Coronary artery (tissue), 2 donors: Measurements from ENCODE around the gene TMEM273.

ENCODE experiments used
- DNase-seq: peaks from one replicate; pipeline ENCODE4 v3.0.0-alpha.2; 2017; ENCODE audit warnings: low spot score
- H3K27ac ChIP-seq, 2 donors: fragments of 200-600 bp; sonication (generic); one replicate each; pipeline ENCODE4 v1.5.1; 2016 to 2019
- H3K4me3 ChIP-seq: fragments of 200-600 bp; sonication (generic); 2 replicates; pipeline ENCODE4 v1.5.1; 2016; ENCODE audit warnings: mild to moderate bottlenecking, moderate library complexity
- CTCF ChIP-seq: fragments of 200-600 bp; sonication (generic); IDR thresholded peaks from one replicate; pipeline ENCODE4 v1.5.1; 2019; ENCODE audit warnings: antibody characterized with exemption

Gene TMEM273

GRCh38 chr10:49177391-49178355, 10.5 kb downstream of the TMEM273 start:
- DNase-seq, result no peak
- H3K4me3 ChIP-seq, result no peak overlapping the region
- H3K27ac ChIP-seq, result peak overlapping the region; percentile 2 to 48
- no peak for TF ChIP-seq CTCF

GRCh38 chr10:49176310-49177268, 11.6 kb downstream of the TMEM273 start:
- DNase-seq, result no peak
- peak overlapping the region in 1 of 2 donors; percentile 26 for H3K27ac ChIP-seq
- TF ChIP-seq CTCF, result no peak
- no peak overlapping the region for H3K4me3 ChIP-seq

GRCh38 chr10:49175587-49176309, 12.4 kb downstream of the TMEM273 start:
- no peak for TF ChIP-seq CTCF
- Histone ChIP-seq H3K4me3 (no peak overlapping the region), H3K27ac (no peak overlapping the region)
- DNase-seq, result no peak

GRCh38 chr10:49174926-49175500, 13.2 kb downstream of the TMEM273 start:
- DNase-seq, result no peak
- Histone ChIP-seq H3K4me3 (no peak overlapping the region), H3K27ac (no peak overlapping the region)
- TF ChIP-seq CTCF, result no peak

- H3K27ac ChIP-seq, result no peak overlapping the region
- no peak for TF ChIP-seq CTCF
- no peak overlapping the region for H3K4me3 ChIP-seq
- peak; percentile 58 for DNase-seq
Measured at GRCh38 chr10:49174261-49174925, 13.8 kb downstream of the TMEM273 start.

GRCh38 chr10:49173853-49174252, 14.3 kb downstream of the TMEM273 start:
- H3K27ac ChIP-seq, result no peak overlapping the region
- no peak for DNase-seq
- no peak for TF ChIP-seq CTCF
- no peak overlapping the region for H3K4me3 ChIP-seq
